GM03348 (cell line): ENCODE measurements around the gene ARL5C.

Source experiments
- DNase-seq: peaks from one replicate; pipeline ENCODE4 v3.0.0; 2012; ENCODE audit warnings: low spot score

Gene ARL5C

GRCh38 chr17:39107155-39107554 is 58.8 kb downstream of the ARL5C start:
- no peak for DNase-seq
